ENCODE results near the gene RANBP10. TPM values are rescaled to one million over a fixed set of nuclear protein-coding genes. Genes with fewer than 3 reads are reported as not detected.

The RANBP10 gene
- total RNA-seq, 2 donors from 2014 or later: 11.1 to 22.8 TPM

Small RNAs within 50 kb of the gene (small RNA-seq; reads per million reads assigned to genes)
- gene AC040162.2: 0 reads per million in 2 donors

Other genes starting within 250 kb of the RANBP10 start
- 10 to 100 TPM; 39.9 to 48.9 TPM for gene CTCF, start 244.0 kb downstream of the RANBP10 start, total RNA-seq
- 1 to 10 TPM; 4.8 to 5.1 TPM for gene CARMIL2, start 161.4 kb downstream of the RANBP10 start, total RNA-seq
- gene ACD, start 146.3 kb downstream of the RANBP10 start, total RNA-seq: 10 to 100 TPM; 17.1 to 45.4 TPM
- gene PARD6A, start 145.6 kb downstream of the RANBP10 start, total RNA-seq: 10 to 100 TPM in 1 of 2 donors, 1 to 10 TPM in 1; 3.4 to 13.7 TPM
- gene ENKD1, start 139.8 kb downstream of the RANBP10 start, total RNA-seq: 10 to 100 TPM; 20.6 to 29.1 TPM
- 10 to 100 TPM in 1 of 2 donors, 1 to 10 TPM in 1; 10.0 to 18.3 TPM for gene C16orf86, start 139.7 kb downstream of the RANBP10 start, total RNA-seq
- gene GFOD2, start 87.2 kb downstream of the RANBP10 start, total RNA-seq: 10 to 100 TPM; 16.0 to 27.4 TPM
- gene TSNAXIP1, start 329 bp upstream of the RANBP10 start, total RNA-seq: 1 to 10 TPM; 2.1 to 8.0 TPM
- 10 to 100 TPM; 60.2 to 78.6 TPM for gene THAP11, start 35.8 kb upstream of the RANBP10 start, total RNA-seq
- 100 to 1,000 TPM in 1 of 2 donors, 10 to 100 TPM in 1; 61.5 to 234 TPM for gene NUTF2, start 40.4 kb upstream of the RANBP10 start, total RNA-seq
- 10 to 100 TPM; 28.1 to 69.2 TPM for gene CENPT, start 41.1 kb upstream of the RANBP10 start, total RNA-seq
- gene EDC4, start 66.5 kb upstream of the RANBP10 start, total RNA-seq: 10 to 100 TPM; 47.3 to 76.5 TPM
- gene NRN1L, start 78.3 kb upstream of the RANBP10 start, total RNA-seq: 1 to 10 TPM; 4.0 to 4.4 TPM
- 10 to 100 TPM; 16.7 to 53.2 TPM for gene PSKH1, start 86.7 kb upstream of the RANBP10 start, total RNA-seq
- under 1 TPM in 1 of 2 donors, not detected in 1; 0.85 TPM for gene CTRL, start 125.3 kb upstream of the RANBP10 start, total RNA-seq
- 10 to 100 TPM; 29.9 to 42.5 TPM for gene PSMB10, start 130.3 kb upstream of the RANBP10 start, total RNA-seq
- gene LCAT, start 137.6 kb upstream of the RANBP10 start, total RNA-seq: 10 to 100 TPM in 1 of 2 donors, 1 to 10 TPM in 1; 6.9 to 17.4 TPM
- gene SLC12A4, start 162.1 kb upstream of the RANBP10 start, total RNA-seq: 10 to 100 TPM; 32.6 to 89.1 TPM
- 10 to 100 TPM in 1 of 2 donors, not detected in 1; 49.9 TPM for gene DPEP3, start 173.9 kb upstream of the RANBP10 start, total RNA-seq
- 1 to 10 TPM in 1 of 2 donors, under 1 TPM in 1; 0.41 to 2.4 TPM for gene DPEP2, start 192.9 kb upstream of the RANBP10 start, total RNA-seq
- gene DPEP2NB, start 209.4 kb upstream of the RANBP10 start, total RNA-seq: under 1 TPM in 1 of 2 donors, not detected in 1; 0.62 TPM
- gene DDX28, start 216.7 kb upstream of the RANBP10 start, total RNA-seq: 10 to 100 TPM in 1 of 2 donors, 1 to 10 TPM in 1; 7.1 to 16.5 TPM
- gene DUS2, start 216.7 kb upstream of the RANBP10 start, total RNA-seq: 10 to 100 TPM in 1 of 2 donors, 1 to 10 TPM in 1; 7.2 to 14.5 TPM